Endodermal cell (in vitro differentiated cells): Measurements from ENCODE around the gene UGT2B7. TPM values are rescaled to one million over a fixed set of nuclear protein-coding genes. Genes with fewer than 3 reads are reported as not detected.
"Not testable (repeated sequence)": the region's sequence is repeated elsewhere in the genome, so short reads cannot be mapped to it uniquely, and the experiment has no call there.

Source experiments
- DNase-seq: peaks from one replicate; pipeline ENCODE4 v3.0.0-alpha.2; 2017
- H3K27ac ChIP-seq: 2 replicates; pipeline ENCODE4 v1.5.1; 2013; ENCODE audit warnings: mild to moderate bottlenecking, low read depth, low read length, moderate library complexity
- H3K27me3 ChIP-seq: 2 replicates; pipeline ENCODE4 v1.6.1; 2013; ENCODE audit warnings: mild to moderate bottlenecking, low read length, moderate library complexity; ENCODE audit not compliant: insufficient read depth, control insufficient read depth, poor library complexity, severe bottlenecking
- H3K36me3 ChIP-seq: 2 replicates; pipeline ENCODE4 v1.7.0; 2013; ENCODE audit warnings: mild to moderate bottlenecking, low read length, moderate library complexity; ENCODE audit not compliant: control insufficient read depth, insufficient read depth
- H3K4me1 ChIP-seq: one replicate; pipeline ENCODE4 v1.7.0; 2013; ENCODE audit warnings: low read length; ENCODE audit not compliant: control insufficient read depth, insufficient read depth
- H3K4me3 ChIP-seq: 2 replicates; pipeline ENCODE4 v1.5.1; 2013; ENCODE audit warnings: mild to moderate bottlenecking, low read length, moderate library complexity
- H3K9ac ChIP-seq: 2 replicates; pipeline ENCODE4 v1.6.1; 2013; ENCODE audit warnings: mild to moderate bottlenecking, low read length, moderate library complexity; ENCODE audit not compliant: poor library complexity, severe bottlenecking; ENCODE audit errors: extremely low read depth
- H3K9me3 ChIP-seq: 2 replicates; pipeline ENCODE4 v1.6.1; 2013; ENCODE audit warnings: mild to moderate bottlenecking, low read length, moderate library complexity; ENCODE audit not compliant: control insufficient read depth
- H3K27ac Mint-ChIP-seq: 2 replicates; pipeline ENCODE4 v1.8.0; 2020; ENCODE audit warnings: mixed read lengths
- H3K27me3 Mint-ChIP-seq: 2 replicates; pipeline ENCODE4 v1.8.0; 2021; ENCODE audit warnings: mild to moderate bottlenecking, mixed read lengths; ENCODE audit not compliant: insufficient read depth
- H3K36me3 Mint-ChIP-seq: 2 replicates; pipeline ENCODE4 v1.8.0; 2020; ENCODE audit warnings: low read depth, mixed read lengths
- H3K4me1 Mint-ChIP-seq: 2 replicates; pipeline ENCODE4 v1.8.0; 2020; ENCODE audit warnings: mixed read lengths
- H3K4me3 Mint-ChIP-seq: 2 replicates; pipeline ENCODE4 v1.8.0; 2020; ENCODE audit warnings: mild to moderate bottlenecking, moderate library complexity, mixed read lengths
- H3K9me3 Mint-ChIP-seq: 2 replicates; pipeline ENCODE4 v1.8.0; 2020; ENCODE audit warnings: mild to moderate bottlenecking, mixed read lengths
- CTCF ChIP-seq: fragments of 200-600 bp; sonication (generic); conservative IDR thresholded peaks from 2 replicates; pipeline ENCODE4 v1.5.0; 2021; ENCODE audit warnings: antibody characterized with exemption, mild to moderate bottlenecking
- WGBS, 2 experiments: methylation state at CpG; one replicate each; pipeline versions ENCODE4 v1.1.5 to v1.1.7; 2013; ENCODE audit warnings: missing lambda C conversion rate in 2 of 2, mixed read lengths in 1 of 2; ENCODE audit not compliant: insufficient coverage in 1 of 2, insufficient read length in 1 of 2; 5-methylcytosine and 5-hydroxymethylcytosine counted together
- total RNA-seq, 2 donors: library from RNA; stranded (reverse); fragmentation: NEBNext Ultra II Directional in 1 of 2; extraction: Animal tissue kit (Norgen Biotek cat#: 25700) in 1 of 2; gene quantifications; 2 replicates in 1 of 2; 3 replicates in 1 of 2; pipeline ENCODE4 v1.2.1, GENCODE V29; 2021

The UGT2B7 gene
- total RNA-seq, 2 donors from 2014 or later, result not detected

- H3K4me1 Mint-ChIP-seq, result no peaks in the 10 kb centered on the region
- DNase-seq, result no peak
- H3K27ac Mint-ChIP-seq, result no peak overlapping the region
- H3K4me3 ChIP-seq, result no peak overlapping the region
- no peaks in the 10 kb centered on the region for H3K27me3 ChIP-seq
- H3K36me3 ChIP-seq, result no peaks in the 10 kb centered on the region
- no peaks in the 10 kb centered on the region for H3K9me3 ChIP-seq
- H3K9me3 Mint-ChIP-seq, result no peaks in the 10 kb centered on the region
- H3K9ac ChIP-seq, result no peak overlapping the region
- H3K36me3 Mint-ChIP-seq, result no peaks in the 10 kb centered on the region
- no peak overlapping the region for H3K4me3 Mint-ChIP-seq
- no peaks in the 10 kb centered on the region for H3K27me3 Mint-ChIP-seq
- WGBS, 2 experiments, result 93 to 100% methylated on average over 1 to 3 of the region's 4 CpGs
- H3K27ac ChIP-seq, result no peak overlapping the region
- TF ChIP-seq CTCF, result no peak
- H3K4me1 ChIP-seq, result no peaks in the 10 kb centered on the region
Measured at GRCh38 chr4:69099910-69100309, 3.6 kb downstream of the UGT2B7 start.

GRCh38 chr4:69102668-69103067, 6.4 kb downstream of the UGT2B7 start:
- not testable (repeated sequence) for H3K27me3 ChIP-seq, H3K27ac Mint-ChIP-seq, H3K36me3 Mint-ChIP-seq

GRCh38 chr4:69104719-69105275, 8.5 kb downstream of the UGT2B7 start:
- TF ChIP-seq CTCF, result no peak
- no peaks in the 10 kb centered on the region for H3K36me3 ChIP-seq
- no peaks in the 10 kb centered on the region for H3K27me3 Mint-ChIP-seq
- H3K27ac Mint-ChIP-seq, result no peak overlapping the region
- no peaks in the 10 kb centered on the region for H3K4me1 ChIP-seq
- no peaks in the 10 kb centered on the region for H3K9me3 Mint-ChIP-seq
- H3K9me3 ChIP-seq, result no peaks in the 10 kb centered on the region
- no peak for DNase-seq
- H3K4me3 ChIP-seq, result no peak overlapping the region
- no peaks in the 10 kb centered on the region for H3K27me3 ChIP-seq
- 86 to 100% methylated on average over 1 to 2 of the region's 2 CpGs for WGBS, 2 experiments
- H3K4me3 Mint-ChIP-seq, result no peak overlapping the region
- H3K36me3 Mint-ChIP-seq, result no peaks in the 10 kb centered on the region
- no peak overlapping the region for H3K9ac ChIP-seq
- H3K4me1 Mint-ChIP-seq, result peaks cover 3% of the 10 kb centered on the region
- no peak overlapping the region for H3K27ac ChIP-seq

More at GRCh38 chr4:69102668-69103067, 6.4 kb downstream of the UGT2B7 start:
- WGBS, 2 experiments, result 94 to 100% methylated on average over 2 of the region's 2 CpGs
- H3K4me3 ChIP-seq, DNase-seq, H3K4me1 ChIP-seq, H3K9me3 Mint-ChIP-seq, H3K9ac ChIP-seq, H3K4me1 Mint-ChIP-seq, H3K27ac ChIP-seq, H3K9me3 ChIP-seq, H3K4me3 Mint-ChIP-seq, H3K27me3 Mint-ChIP-seq, H3K36me3 ChIP-seq: not testable (repeated sequence)

- 96% methylated on average over 30 of the region's 30 CpGs; no CpG with 5 or more reads in 1 of the 2 experiments for WGBS, 2 experiments
- not testable (repeated sequence) for H3K9ac ChIP-seq, H3K36me3 Mint-ChIP-seq, H3K9me3 ChIP-seq, H3K4me3 Mint-ChIP-seq, H3K4me3 ChIP-seq, H3K27me3 Mint-ChIP-seq, H3K4me1 ChIP-seq, H3K36me3 ChIP-seq, DNase-seq, H3K27me3 ChIP-seq, H3K27ac Mint-ChIP-seq, H3K27ac ChIP-seq, H3K4me1 Mint-ChIP-seq
- peaks cover 15% of the 10 kb centered on the region for H3K9me3 Mint-ChIP-seq
Measured at GRCh38 chr4:69115151-69115850, 19.0 kb downstream of the UGT2B7 start.
